Lung (tissue), 12 donors: ENCODE results near the gene CENPVL1. TPM values are rescaled to one million over a fixed set of nuclear protein-coding genes. Genes with fewer than 3 reads are reported as not detected.
"Not testable (repeated sequence)": the region's sequence is repeated elsewhere in the genome, so short reads cannot be mapped to it uniquely, and the experiment has no call there.

Experiments
- ATAC-seq: fragments of 200-7000 bp; cut with Tn5 transposase; one replicate; pipeline ENCODE4 v1.9.1; 2020; ENCODE audit warnings: moderate number of reproducible peaks; ENCODE audit not compliant: insufficient read depth, low FRiP score
- DNase-seq, 3 donors: peaks; one replicate each; pipeline ENCODE4 v3.0.0-alpha.2; 2013 to 2017
- H3K27ac ChIP-seq, 2 donors: one replicate each; pipeline ENCODE4 v1.5.1; 2013; ENCODE audit warnings: mild to moderate bottlenecking in 2 of 2, moderate library complexity in 2 of 2, control low read depth in 1 of 2, inconsistent platforms in 1 of 2, low read depth in 1 of 2, low read length in 1 of 2
- H3K27me3 ChIP-seq, 3 donors: one replicate each; pipeline ENCODE4 v1.5.1; 2013; ENCODE audit warnings: low read length in 2 of 3; ENCODE audit not compliant: control insufficient read depth in 3 of 3, insufficient read depth in 3 of 3
- H3K36me3 ChIP-seq, 4 donors: one replicate each; pipeline ENCODE4 v1.5.1; 2013; ENCODE audit warnings: low read length in 4 of 4, mild to moderate bottlenecking in 1 of 4, moderate library complexity in 1 of 4; ENCODE audit not compliant: control insufficient read depth in 4 of 4, insufficient read depth in 4 of 4
- H3K4me1 ChIP-seq, 5 donors: one replicate each; pipeline ENCODE4 v1.5.1; 2013; ENCODE audit warnings: low read length in 5 of 5, mild to moderate bottlenecking in 2 of 5, moderate library complexity in 1 of 5; ENCODE audit not compliant: control insufficient read depth in 5 of 5, insufficient read depth in 5 of 5
- H3K4me3 ChIP-seq: one replicate; pipeline ENCODE4 v1.5.1; 2013; ENCODE audit warnings: mild to moderate bottlenecking, control low read depth, moderate library complexity
- H3K9ac ChIP-seq, 2 donors: one replicate each; pipeline ENCODE4 v1.5.1; 2013; ENCODE audit warnings: low read length in 2 of 2, control low read depth in 1 of 2; ENCODE audit not compliant: insufficient read depth in 1 of 2
- H3K9me3 ChIP-seq, 4 donors: one replicate each; pipeline ENCODE4 v1.5.1; 2013; ENCODE audit warnings: low read length in 3 of 4, mild to moderate bottlenecking in 1 of 4, moderate library complexity in 1 of 4; ENCODE audit not compliant: control insufficient read depth in 4 of 4, insufficient read depth in 3 of 4
- CTCF ChIP-seq: IDR thresholded peaks from 2 replicates; pipeline ENCODE4 v1.5.1; 2012; ENCODE audit warnings: mild to moderate bottlenecking; ENCODE audit errors: control extremely low read depth, extremely low read depth
- WGBS, 2 donors: extraction: QIAGEN DNeasy Blood & Tissue Kit; methylation state at CpG; one replicate each; pipeline ENCODE4 v1.1.7; 2013; 5-methylcytosine and 5-hydroxymethylcytosine counted together
- polyA plus RNA-seq, 2 donors: library from polyadenylated mRNA; stranded (reverse); fragments of 200-250 nt; gene quantifications; one replicate each; pipeline ENCODE4 v1.2.1, GENCODE V29; 2013
- total RNA-seq, 2 donors: library from RNA; depleted of rRNA in 1 of 2; stranded (reverse); fragments of >200 nt in 1 of 2; gene quantifications; one replicate each; pipeline ENCODE4 v1.2.1, GENCODE V29; 2014 to 2021
- donor health status: control.
- donor health status: control.
- donor health status: Bipolar disorder and iron deficiency.
- donor health status: healthy.
- donor health status: DM: yes; HTN: yes; CAD: no.

CENPVL1 gene
- total and polyA plus RNA-seq, 4 donors: not detected

- Histone ChIP-seq H3K27ac (no peak overlapping the region), H3K36me3 (no peaks in the 10 kb centered on the region), H3K4me3 (no peak overlapping the region), H3K27me3 (peaks cover 0 to 9% (median 8%) of the 10 kb centered on the region in 3 donors), H3K4me1 (no peaks in the 10 kb centered on the region), H3K9me3 (no peaks in the 10 kb centered on the region), H3K9ac (no peak overlapping the region)
- ATAC-seq (no peak), DNase-seq (no peak)
- WGBS, 2 donors: 63 to 84% methylated on average over 6 of the region's 6 CpGs
- TF ChIP-seq CTCF: no peak
Measured at GRCh38 chrX:51694254-51694653, 16.1 kb upstream of the CENPVL1 start.

DNA sequence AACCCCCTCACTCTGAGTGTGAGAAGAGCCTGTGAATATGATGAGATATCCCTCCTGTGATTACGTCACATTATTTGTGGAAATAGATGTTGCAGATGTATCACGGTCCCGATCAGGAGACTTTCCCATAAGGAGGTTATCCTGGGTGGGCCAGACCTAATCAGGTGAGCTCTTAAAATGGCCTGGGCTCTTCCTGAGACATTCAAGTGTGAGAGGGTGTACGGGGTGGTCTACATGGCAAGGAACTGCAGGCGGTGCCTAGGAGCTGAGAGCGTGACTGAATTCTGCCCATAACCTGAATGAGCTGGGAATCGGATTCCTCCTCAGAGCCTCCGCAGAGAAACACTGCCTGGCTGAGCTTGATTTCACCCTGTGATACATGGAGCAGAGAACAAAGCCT, 12.9 kb upstream of the CENPVL1 start:
- DNase-seq (no peak), ATAC-seq (no peak)
- H3K9me3 ChIP-seq: no peaks in the 10 kb centered on the region
- no peak overlapping the region for H3K9ac ChIP-seq
- 86 to 94% methylated on average over 8 of the region's 8 CpGs for WGBS, 2 donors
- H3K27ac ChIP-seq: no peak overlapping the region
- no peak overlapping the region for H3K4me3 ChIP-seq
- H3K36me3 ChIP-seq: no peaks in the 10 kb centered on the region
- no peak for TF ChIP-seq CTCF
- no peaks in the 10 kb centered on the region for H3K4me1 ChIP-seq
- peaks cover 0 to 13% (median 11%) of the 10 kb centered on the region in 3 donors for H3K27me3 ChIP-seq

DNA sequence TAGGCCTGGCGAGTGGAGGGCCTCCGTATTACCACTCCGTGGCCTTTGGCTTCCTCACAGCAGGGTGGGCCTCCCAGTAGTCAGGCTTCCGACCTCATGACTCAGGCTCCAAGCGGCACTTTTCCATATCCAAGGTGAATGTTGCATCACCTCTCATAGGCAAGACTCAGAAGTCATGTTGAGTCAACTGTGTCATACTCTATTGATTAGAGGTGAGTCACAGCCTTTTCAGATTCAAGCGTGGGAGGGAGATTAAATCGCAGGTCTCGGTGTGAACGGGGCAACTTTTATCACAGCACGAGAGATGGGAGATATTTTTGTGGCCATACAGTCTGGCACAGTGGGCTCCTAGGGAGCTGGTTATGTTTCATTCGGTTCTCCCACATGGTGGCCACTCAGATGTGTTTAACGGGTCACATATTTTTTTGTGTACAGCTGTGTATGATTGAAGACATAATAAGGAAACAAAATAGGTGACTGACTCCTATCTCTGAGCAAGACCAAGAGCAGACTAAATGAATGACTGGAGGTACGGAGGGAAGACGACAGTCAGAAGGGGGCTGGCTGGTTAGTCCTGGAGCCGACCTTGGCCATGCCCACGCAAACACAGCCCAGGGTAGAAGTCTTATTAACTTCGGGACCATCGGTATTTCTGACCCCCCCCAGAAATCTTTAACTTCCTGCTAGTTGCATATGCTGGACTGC, 2.8 kb downstream of the CENPVL1 start:
- H3K27me3 ChIP-seq, H3K4me1 ChIP-seq, H3K27ac ChIP-seq, DNase-seq, H3K4me3 ChIP-seq, ATAC-seq, H3K9me3 ChIP-seq, H3K36me3 ChIP-seq, H3K9ac ChIP-seq: not testable (repeated sequence)
- WGBS, 2 donors: no CpG with 5 or more reads among the region's 18 CpGs

DNA sequence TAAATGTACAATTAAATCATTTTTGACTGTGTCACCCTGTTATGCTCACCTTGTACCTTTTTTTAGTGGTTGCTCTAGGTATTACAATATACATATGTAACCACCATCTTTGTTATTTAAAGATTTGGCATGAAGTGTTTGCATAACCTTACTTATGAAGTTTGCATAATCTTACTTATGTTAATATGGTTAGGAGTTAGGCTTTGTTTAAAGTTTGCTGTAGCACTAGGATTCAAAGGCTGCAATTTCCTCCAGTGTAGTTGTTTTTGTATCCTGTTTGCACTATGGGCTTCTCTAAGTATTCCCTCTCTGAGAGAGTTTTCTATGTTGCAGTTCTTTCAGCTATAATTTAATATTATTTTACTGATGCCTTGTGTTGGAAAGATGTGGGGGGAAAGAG, 17.9 kb downstream of the CENPVL1 start:
- no peaks in the 10 kb centered on the region for H3K9me3 ChIP-seq
- ATAC-seq (no peak), DNase-seq (no peak)
- no peaks in the 10 kb centered on the region for H3K36me3 ChIP-seq
- no peak overlapping the region for H3K4me3 ChIP-seq
- no peaks in the 10 kb centered on the region for H3K4me1 ChIP-seq
- no peak overlapping the region for H3K9ac ChIP-seq
- H3K27ac ChIP-seq: no peak overlapping the region
- H3K27me3 ChIP-seq: peaks cover 5 to 13% (median 6%) of the 10 kb centered on the region in 3 donors
- no peak for TF ChIP-seq CTCF
